Ishikawa (cell line): ENCODE data around the gene FER.

Source experiments
- CEBPB ChIP-seq: IDR thresholded peaks from 2 replicates; pipeline ENCODE4 v1.6.1; 2012
- CREB1 ChIP-seq: IDR thresholded peaks from 2 replicates; pipeline ENCODE4 v1.6.1; 2012; ENCODE audit warnings: low read depth
- EGR1 ChIP-seq: IDR thresholded peaks from 2 replicates; pipeline ENCODE4 v1.6.1; 2012
- EP300 ChIP-seq: IDR thresholded peaks from 2 replicates; pipeline ENCODE4 v1.6.1; 2012; ENCODE audit warnings: borderline replicate concordance
- FOXM1 ChIP-seq: IDR thresholded peaks from 2 replicates; pipeline ENCODE4 v1.6.1; 2012; ENCODE audit warnings: low read depth, borderline replicate concordance
- NFIC ChIP-seq: IDR thresholded peaks from 2 replicates; pipeline ENCODE4 v1.6.1; 2012
- RAD21 ChIP-seq: IDR thresholded peaks from 2 replicates; pipeline ENCODE4 v1.6.1; 2012; ENCODE audit warnings: low read depth
- TAF1 ChIP-seq: IDR thresholded peaks from 2 replicates; pipeline ENCODE4 v1.6.1; 2012; ENCODE audit warnings: low read depth, mild to moderate bottlenecking
- TCF12 ChIP-seq: IDR thresholded peaks from 2 replicates; pipeline ENCODE4 v1.6.1; 2012; ENCODE audit warnings: low read depth
- TEAD4 ChIP-seq: IDR thresholded peaks from 2 replicates; pipeline ENCODE4 v1.6.1; 2012
- YY1 ChIP-seq: IDR thresholded peaks from 2 replicates; pipeline ENCODE4 v1.6.1; 2012; ENCODE audit warnings: low read depth
- ZBTB7A ChIP-seq: IDR thresholded peaks from 2 replicates; pipeline ENCODE4 v1.6.1; 2012; ENCODE audit warnings: low read depth
- TF ChIP-seq, protein P1 (sequence below): IDR thresholded peaks from 2 replicates; pipeline ENCODE4 v1.6.1; 2012; ENCODE audit warnings: low read depth, mild to moderate bottlenecking
- TF ChIP-seq, protein P2 (sequence below): IDR thresholded peaks from 2 replicates; pipeline ENCODE4 v1.6.1; 2012
- TF ChIP-seq, protein P3 (sequence below): IDR thresholded peaks from 2 replicates; pipeline ENCODE4 v1.6.1; 2012

Gene FER

DNA sequence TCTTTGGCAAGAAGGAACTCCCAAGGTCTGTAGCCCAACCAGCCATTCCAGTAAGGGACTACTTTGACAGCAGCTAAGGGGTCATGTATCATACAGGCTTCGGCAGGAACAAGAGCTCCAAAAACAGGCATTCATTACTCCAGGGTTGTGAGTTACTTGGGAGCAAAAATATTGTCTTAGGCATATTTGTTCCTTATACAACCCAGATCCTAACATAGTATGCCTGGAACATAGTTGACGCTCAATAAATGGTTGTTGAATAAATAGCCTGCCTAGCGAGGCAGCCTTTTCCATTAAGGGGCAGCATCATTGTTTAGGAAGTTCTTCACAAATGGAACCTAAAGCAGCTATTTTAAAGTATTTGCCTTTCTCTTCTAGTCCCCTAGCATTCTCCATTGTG lies 35.8 kb upstream of the FER start:
- TF ChIP-seq EGR1 (no peak), TEAD4 (no peak), TCF12 (no peak), RAD21 (no peak), NFIC (no peak), YY1 (no peak), ZBTB7A (no peak), CREB1 (no peak), EP300 (no peak)
- TF ChIP-seq, protein P1, sequence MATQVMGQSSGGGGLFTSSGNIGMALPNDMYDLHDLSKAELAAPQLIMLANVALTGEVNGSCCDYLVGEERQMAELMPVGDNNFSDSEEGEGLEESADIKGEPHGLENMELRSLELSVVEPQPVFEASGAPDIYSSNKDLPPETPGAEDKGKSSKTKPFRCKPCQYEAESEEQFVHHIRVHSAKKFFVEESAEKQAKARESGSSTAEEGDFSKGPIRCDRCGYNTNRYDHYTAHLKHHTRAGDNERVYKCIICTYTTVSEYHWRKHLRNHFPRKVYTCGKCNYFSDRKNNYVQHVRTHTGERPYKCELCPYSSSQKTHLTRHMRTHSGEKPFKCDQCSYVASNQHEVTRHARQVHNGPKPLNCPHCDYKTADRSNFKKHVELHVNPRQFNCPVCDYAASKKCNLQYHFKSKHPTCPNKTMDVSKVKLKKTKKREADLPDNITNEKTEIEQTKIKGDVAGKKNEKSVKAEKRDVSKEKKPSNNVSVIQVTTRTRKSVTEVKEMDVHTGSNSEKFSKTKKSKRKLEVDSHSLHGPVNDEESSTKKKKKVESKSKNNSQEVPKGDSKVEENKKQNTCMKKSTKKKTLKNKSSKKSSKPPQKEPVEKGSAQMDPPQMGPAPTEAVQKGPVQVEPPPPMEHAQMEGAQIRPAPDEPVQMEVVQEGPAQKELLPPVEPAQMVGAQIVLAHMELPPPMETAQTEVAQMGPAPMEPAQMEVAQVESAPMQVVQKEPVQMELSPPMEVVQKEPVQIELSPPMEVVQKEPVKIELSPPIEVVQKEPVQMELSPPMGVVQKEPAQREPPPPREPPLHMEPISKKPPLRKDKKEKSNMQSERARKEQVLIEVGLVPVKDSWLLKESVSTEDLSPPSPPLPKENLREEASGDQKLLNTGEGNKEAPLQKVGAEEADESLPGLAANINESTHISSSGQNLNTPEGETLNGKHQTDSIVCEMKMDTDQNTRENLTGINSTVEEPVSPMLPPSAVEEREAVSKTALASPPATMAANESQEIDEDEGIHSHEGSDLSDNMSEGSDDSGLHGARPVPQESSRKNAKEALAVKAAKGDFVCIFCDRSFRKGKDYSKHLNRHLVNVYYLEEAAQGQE, result no peak
- TF ChIP-seq, protein P2, sequence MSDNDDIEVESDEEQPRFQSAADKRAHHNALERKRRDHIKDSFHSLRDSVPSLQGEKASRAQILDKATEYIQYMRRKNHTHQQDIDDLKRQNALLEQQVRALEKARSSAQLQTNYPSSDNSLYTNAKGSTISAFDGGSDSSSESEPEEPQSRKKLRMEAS, result no peak

DNA sequence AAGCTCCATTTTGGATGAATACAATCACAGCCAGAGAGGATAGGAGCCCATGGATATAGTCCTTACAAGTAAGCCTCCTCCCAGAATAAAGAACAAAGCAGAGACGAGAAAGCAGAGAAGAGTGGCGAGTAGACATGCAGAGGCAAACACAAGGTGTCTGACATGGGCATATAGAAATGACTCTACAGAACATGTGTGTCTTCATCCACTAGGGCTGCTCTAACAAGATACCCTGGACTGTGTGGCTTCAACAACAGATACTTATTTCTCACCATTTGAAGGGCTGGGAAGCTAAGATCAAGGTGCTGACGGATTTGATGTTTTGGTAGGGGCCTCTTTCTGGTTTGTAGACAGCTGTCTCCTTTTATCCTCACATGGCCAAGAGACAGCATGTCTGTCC lies 32.3 kb upstream of the FER start:
- TF ChIP-seq, protein P1, result no peak
- no peak for TF ChIP-seq YY1
- no peak for TF ChIP-seq TEAD4
- TF ChIP-seq, protein P3, sequence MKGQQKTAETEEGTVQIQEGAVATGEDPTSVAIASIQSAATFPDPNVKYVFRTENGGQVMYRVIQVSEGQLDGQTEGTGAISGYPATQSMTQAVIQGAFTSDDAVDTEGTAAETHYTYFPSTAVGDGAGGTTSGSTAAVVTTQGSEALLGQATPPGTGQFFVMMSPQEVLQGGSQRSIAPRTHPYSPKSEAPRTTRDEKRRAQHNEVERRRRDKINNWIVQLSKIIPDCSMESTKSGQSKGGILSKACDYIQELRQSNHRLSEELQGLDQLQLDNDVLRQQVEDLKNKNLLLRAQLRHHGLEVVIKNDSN, result no peak
- TF ChIP-seq, protein P2, result no peak

DNA sequence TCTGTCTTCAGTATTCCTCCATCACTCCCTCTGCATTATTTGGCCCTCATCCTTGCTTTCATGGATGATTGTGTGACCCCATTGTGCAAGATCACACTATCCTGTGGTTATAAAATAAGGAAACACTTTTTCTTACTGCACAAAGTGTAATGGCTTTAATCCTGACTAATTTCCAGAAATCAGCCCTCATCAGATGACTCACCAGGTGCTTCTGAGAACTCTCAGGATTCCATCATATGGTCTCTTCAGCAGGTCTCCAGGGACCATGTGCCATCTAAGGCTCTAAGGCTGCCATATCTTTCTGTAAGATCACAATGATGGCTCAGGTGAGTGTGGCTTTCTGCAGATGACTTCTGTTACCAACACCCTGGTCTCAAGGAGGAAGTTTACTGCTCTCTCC lies 27.3 kb upstream of the FER start:
- TF ChIP-seq TAF1 (no peak), CREB1 (no peak)

DNA sequence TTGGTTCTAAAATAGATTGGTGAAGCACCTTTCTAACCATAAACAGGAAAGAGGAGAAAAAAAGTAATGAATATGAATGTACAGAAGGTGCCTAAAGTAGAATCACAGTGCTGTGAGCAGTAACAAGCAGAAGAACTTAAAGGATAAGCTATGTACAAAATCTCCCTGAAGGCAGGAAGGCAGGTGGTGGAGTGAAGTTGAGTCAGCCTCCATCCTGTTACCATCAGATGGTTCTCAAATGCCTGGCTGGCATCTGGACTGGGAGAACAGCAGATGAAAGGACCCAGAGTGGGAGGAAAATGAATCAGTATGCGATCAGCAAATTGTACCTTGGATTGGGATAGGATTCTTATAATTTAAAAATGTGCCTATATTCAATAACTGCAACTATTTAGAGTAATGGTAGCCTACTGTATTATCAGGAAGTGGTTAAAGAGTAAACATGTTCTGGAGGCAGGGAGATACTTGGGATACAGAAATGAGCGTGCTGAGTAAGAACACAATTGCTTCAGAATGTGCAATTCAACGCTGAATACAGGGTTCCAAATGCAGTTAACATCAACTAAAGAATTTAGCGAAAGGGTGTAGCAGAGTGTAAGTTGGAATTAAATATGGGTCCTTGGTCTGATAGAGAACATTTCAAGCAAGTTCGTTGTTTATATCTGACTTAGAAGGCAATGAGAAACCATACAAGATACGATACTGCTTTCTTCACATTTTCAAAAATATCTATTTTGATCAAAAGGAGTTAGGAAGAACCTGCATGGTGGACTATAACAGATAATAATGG lies 21.1 kb upstream of the FER start:
- TF ChIP-seq TCF12 (no peak), TAF1 (no peak), EGR1 (no peak), YY1 (no peak), RAD21 (no peak), EP300 (no peak)
- TF ChIP-seq, protein P1, result no peak
- TF ChIP-seq, protein P3, result no peak

DNA sequence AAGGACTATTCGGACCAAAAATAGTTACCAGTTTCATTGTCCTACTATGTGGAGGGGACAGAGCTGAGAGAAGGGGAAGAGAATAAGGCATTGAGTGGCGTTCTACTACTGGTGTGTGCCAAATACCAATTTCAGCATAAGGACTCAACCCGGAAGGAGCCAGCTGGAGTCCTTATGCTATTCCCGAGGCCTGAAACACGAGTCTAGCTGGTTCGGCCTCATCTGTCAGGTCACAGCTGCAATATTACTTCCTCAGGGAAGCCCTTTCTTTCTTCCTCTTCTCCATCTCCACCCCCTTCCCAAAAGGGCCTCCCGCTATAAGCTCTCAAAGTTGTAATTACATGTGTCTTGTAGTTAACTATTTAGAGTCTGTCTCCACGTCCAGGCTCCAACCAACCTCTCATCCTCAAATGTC lies 20.5 kb upstream of the FER start:
- no peak for TF ChIP-seq CREB1
- TF ChIP-seq TAF1, result no peak
- no peak for TF ChIP-seq ZBTB7A
- TF ChIP-seq, protein P3, result no peak
- TF ChIP-seq NFIC, result no peak
- no peak for TF ChIP-seq YY1
- no peak for TF ChIP-seq EP300
- no peak for TF ChIP-seq TEAD4
- TF ChIP-seq CEBPB, result no peak
- TF ChIP-seq, protein P2, result no peak
- TF ChIP-seq RAD21, result no peak
- no peak for TF ChIP-seq TCF12
- no peak for TF ChIP-seq EGR1
- TF ChIP-seq, protein P1, result no peak
- TF ChIP-seq FOXM1, result no peak
